GM18951 (cell line): ENCODE results near the gene RPS6KA4.

Source experiments
- POLR2A ChIP-seq: IDR thresholded peaks from 4 replicates; pipeline ENCODE4 v1.6.1; 2011; ENCODE audit warnings: mild to moderate bottlenecking; ENCODE audit not compliant: insufficient read length, insufficient read depth; ENCODE audit errors: extremely low read depth
- in situ Hi-C: fragments of 300-500 bp; cut with MboI; formaldehyde crosslinking; loops from one replicate; pipeline ENCODE4 v1.12.0; 2022; ENCODE audit warnings: low sequenced_read_pairs, mixed read lengths, inconsistent platforms; ENCODE audit not compliant: unreplicated experiment

RPS6KA4 gene

DNA sequence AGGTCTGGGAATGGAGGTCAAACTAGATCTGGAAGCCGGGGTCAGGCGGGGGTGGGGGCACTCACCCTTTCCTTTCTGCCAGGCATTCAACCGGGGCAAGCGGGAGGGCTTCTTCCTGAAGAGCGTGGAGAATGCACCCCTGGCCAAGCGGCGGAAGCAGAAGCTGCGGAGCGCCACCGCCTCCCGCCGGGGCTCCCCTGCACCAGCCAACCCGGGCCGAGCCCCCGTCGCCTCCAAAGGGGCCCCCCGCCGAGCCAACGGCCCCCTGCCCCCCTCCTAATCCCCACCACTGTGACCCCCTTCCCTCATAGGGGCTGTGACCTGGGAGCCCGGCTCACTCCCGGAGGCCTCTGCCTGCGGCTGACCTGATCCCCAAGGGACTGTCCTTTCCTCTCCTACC lies 12.2 kb downstream of the RPS6KA4 start:
- no peak for TF ChIP-seq POLR2A

DNA sequence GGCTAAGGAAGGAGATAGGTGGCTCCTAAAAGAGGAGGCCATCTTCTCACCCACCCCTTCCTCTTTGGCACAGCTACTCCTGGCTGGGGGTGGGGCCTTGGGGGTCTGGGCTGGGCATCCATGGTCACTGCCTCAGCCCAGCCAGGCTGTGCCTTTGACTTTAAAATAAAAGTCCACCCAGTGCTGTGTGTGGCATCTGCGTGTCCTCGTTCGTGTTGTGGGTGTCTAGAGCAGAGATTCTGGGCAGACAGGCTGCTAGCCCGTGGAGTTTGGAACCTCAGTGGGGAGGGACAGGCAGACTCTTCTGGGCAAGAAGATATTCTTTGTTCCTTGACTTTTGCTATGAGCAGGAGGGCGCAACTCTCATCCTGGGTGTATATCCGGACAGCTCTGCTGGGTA lies 13.1 kb downstream of the RPS6KA4 start:
- in situ Hi-C loops, result no loop called here
- TF ChIP-seq POLR2A, result no peak

More for the DNA sequence above, 12.2 kb downstream of the RPS6KA4 start:
- in situ Hi-C loops, result no loop called here

DNA sequence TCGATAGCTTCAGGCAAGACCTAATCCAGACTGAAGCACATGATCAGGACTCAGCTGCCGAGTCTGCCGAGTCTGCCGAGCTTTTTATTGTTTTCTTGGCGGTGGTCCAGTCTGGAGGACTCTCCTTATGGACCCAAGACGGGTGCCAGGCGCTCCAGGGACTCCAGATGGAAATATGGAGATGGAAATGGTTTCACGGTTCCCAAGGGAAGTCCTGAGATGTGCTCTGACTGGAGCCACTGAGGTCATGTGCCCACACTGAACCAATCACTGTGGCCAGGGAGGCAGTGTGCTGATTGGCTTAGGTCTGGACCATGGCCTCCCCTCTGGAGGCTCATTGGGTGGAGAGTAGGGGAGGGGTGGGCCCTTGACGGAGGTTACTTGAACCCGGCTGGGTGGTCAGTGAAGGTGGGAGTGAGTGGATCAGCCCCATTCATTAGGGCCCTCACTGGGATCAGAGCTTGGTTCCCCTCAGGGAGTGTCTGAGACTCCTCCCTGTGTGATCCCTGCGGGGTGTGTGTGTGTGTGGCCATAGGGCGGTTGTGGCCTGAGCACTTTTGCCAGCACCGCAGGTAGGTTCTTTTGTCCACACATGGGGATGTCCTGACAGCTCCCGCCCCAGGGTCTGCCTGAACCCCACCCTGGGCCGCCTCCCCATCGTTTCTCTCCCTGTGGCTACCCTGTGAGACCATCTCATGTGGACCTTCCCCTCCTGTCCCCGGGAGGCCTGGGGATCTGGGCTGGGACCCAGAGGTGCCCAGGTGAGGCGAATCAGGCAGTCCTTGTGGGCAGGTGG lies 14.0 kb downstream of the RPS6KA4 start:
- no peak for TF ChIP-seq POLR2A
- in situ Hi-C loops, result no loop called here

DNA sequence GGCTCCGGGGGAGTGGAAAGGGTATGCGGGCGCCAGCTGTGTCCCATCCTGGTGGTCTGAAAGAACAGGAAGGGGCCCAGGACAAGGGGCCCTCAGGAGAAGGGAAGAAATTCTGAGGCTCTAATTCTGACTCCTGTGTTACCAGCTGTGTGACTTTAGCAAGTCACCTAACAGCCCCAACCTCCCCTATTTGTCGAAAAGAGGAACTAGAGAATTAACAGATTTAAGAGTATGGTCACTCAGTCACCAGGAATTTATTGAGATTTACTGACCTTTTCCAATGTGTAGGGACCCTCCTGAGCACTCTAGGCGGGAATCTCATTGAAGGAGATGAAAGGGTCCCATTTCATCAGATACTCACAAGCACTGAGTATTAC lies 14.6 kb downstream of the RPS6KA4 start:
- TF ChIP-seq POLR2A, result no peak

DNA sequence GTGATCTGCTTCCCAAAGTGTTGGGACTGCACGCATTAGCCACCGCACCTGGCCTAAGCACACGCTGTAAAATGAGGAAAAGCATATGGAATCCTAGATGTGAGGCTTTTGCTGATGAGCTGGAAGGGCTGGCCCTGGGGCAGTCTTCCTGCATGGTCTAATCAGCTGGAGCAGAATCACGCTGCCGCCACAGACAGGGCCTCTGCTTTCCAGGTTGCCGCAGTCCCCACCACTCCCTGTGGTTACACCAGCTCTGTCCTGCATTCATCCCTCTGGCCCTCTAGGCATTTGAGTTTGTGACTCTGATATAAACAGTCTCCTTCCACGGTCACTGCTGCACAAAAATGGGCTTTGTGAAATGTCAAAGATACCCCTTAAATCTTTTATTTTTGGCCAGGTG lies 17.1 kb downstream of the RPS6KA4 start:
- in situ Hi-C loops, result no loop called here
- TF ChIP-seq POLR2A, result no peak

More for the DNA sequence above, 14.6 kb downstream of the RPS6KA4 start:
- in situ Hi-C loops, result no loop called here

DNA sequence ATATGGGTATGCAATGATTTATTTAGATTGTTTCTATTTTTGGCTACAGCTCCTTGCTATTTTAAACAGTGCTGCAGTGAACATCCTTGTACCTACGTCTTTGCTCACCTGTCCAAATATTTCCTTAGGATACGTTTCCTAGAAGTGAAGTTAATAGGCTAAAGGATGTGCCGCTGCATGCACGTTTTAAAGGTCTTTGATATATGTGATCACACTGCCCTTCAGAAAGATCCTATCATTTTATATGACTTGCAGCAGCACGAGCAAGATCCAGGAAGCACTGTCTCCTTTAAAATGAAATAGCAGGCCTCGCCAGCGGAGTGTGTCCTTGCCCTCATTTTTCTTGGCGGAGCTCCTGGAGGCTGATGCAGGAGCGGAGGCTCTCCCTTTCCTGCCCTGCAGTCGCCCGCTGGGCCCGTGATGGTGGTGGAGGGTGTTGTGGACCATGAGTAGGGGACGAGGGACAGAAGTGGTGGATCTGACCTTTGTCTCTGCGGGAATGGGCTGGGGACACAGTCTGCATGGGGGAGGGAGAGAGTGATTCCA lies 19.4 kb downstream of the RPS6KA4 start:
- in situ Hi-C loops, result no loop called here

DNA sequence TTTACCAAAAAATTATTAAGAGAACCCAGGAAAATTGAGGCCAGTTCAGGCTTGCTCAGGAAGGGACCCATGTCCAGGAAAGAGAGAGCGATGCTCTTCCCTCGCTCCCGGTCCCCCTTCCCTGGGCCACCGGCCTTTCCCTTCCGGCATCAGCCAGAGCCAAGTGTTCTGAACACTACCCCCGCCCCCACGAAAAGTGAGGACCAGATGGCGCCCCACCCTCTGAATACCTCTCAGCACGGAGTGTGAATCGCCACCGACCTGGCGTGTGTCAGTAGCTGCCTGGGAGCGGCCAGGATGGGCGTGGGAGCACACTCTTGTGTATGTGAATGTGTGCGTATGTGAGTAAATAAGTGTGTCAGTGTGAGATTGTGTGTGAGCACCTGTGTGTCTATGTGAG lies 20.2 kb downstream of the RPS6KA4 start:
- in situ Hi-C loops, result no loop called here
- no peak for TF ChIP-seq POLR2A

More for the DNA sequence above, 19.4 kb downstream of the RPS6KA4 start:
- TF ChIP-seq POLR2A, result no peak

DNA sequence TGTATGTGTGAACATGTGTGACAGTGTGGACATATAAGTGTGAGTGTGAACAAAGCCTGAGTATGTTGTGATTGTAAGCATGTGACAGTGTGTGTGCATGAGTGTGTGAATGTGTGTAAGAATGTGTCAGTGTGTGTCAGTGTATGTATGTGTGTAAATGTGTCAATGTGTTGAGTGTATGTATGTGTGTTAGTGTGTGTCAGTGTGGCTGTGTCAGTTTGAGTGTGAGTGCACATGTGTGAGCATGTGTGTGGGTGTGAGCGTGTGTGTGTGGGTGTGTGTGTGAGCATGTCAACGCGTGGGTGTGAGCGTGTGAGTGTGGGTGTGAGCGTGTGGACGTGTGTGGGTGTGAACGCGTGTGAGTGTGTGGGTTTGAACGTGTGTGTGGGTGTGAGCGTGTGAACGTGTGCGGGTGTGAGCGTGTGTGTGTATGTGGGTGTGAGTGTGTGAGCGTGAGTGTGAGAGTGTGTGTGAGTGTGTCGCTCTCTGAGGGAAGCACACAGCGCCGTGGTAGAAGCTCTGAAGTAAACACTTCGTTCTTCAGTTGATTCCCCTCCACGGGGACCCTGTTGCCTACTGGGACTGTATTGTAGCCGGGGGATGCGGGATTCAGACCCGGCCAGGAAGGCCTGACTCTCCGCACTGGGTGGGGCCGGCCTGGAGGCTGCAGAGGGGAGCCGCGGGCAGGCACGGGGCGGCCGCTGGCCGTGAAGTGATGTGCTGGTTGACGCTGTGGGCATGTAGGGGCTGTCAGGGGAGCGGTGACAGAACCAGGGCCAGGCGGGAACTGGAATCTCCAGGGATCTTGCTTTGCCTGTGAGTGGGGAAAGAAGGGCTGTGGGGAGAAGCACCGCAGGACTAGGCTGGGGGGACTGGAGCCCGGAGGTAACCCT lies 21.1 kb downstream of the RPS6KA4 start:
- in situ Hi-C loops, result no loop called here
- no peak for TF ChIP-seq POLR2A

DNA sequence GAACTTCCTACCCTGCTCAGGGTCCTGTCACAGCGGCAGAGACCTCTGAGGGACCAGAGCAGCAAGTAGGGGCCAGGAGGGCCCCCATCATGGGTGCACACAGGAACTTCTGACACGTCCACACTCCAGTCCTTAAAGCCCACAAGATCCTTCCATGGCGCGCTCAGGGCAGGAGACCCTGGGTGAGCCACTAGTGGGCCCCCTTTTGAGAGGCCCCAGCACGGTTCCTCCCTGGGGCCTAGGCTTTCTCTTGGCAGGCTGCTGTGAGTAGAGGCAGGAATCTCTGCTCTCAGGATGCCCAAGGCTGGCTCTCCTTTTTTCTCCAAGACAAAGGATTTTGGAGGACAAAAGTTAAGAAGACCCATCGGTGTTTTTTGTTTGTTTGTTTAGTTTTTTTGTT lies 22.4 kb downstream of the RPS6KA4 start:
- in situ Hi-C loops, result no loop called here
- TF ChIP-seq POLR2A, result no peak

DNA sequence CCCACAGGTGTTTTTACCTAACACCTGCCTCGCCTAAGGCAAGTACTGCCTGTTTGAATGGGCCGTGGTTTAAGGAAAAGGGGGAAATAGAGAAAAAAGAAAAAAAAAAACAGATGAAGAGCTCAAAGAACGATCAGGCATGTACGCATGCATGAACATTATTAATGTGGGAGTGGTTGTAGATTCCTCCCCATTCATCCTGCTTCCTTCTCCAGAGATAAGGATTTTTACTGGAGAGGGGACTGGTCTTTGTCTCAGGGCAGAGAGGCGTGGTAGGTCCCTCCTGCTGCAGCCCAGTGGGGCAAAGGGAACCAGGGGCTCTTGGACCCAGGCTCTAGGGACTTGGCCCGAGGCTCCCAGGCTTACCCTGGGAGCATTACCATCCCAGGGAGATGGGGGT lies 23.1 kb downstream of the RPS6KA4 start:
- no peak for TF ChIP-seq POLR2A
- in situ Hi-C loops, result no loop called here

DNA sequence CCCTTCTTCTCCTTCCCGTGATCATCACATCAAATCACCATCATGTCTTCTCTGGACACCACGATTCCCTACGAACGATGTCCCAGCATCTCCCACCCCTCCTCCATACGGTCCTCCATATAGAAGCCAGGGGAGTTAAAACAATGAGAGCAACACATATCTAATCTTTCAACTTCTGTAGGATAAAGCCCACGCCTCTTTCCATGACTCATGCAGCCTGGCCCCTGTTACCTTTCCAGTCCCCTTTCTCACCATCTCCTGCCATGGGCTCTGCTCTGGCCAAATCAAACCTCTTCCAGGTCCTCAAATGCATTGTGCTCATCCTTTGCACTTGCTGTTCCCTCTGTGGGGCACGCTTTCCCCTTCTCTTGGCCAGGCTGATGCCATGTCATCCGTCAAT lies 23.6 kb downstream of the RPS6KA4 start:
- in situ Hi-C loops, result no loop called here
- TF ChIP-seq POLR2A, result no peak

DNA sequence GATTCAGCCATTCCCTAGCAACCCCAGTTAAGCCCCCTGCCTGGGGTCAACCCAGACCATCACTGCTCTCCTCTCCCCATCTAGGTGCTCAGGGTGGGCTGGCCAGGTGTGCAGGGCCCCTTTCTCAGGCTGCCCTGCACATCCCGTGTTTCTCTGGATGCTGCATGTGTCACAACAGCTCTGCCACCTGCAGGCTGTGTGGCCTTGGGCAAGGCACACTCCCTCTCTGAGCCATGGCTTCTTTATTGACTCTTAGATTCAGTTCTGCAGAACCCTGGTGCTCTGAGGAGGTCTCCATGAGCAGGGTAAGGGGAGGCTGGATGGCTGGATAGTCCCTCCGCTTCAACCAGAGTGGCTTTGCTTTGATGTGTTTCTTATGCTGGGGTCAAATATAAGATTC lies 24.6 kb downstream of the RPS6KA4 start:
- in situ Hi-C loops, result no loop called here
- no peak for TF ChIP-seq POLR2A

DNA sequence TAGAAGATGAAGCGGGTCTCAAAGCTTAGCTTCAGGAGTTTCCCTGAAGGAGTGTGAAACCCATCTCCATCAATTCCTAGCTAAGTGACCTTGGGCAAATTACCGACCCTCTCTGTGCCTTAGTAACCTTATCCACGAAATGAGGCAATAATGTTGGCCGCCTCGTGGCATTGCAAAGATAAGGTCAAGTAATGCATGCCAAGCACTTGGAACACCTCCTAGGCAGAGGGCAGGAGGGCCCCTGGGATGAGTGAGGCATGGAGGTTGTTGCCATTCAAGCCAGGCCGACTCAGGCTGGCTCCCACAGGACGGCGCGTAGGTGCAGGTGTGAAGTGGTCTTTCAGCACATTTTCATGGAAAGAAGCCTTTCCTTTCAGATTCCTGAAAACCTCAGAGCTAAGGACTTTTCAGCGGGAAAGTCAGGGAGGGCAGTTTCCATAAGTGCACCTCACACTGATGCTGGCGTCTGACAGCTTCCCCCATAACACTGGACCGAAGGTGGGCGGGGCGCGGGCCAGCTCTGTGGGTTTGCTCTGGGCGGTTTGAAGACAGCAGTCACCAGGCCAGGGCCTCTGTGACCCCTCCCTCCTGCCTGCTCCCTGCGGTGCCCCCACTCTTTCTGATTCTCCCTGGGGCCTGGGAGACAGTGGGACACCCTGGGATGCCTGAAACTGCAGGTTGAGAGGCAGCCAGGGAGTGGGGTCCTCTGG lies 25.2 kb downstream of the RPS6KA4 start:
- in situ Hi-C loops, result no loop called here
- no peak for TF ChIP-seq POLR2A
